Duodenal mucosa (tissue), 2 donors: ENCODE measurements around the gene VPS4B.

ENCODE experiments used
- H3K27ac ChIP-seq: one replicate; pipeline ENCODE4 v1.7.0; 2013; ENCODE audit warnings: low read depth, low read length
- H3K27me3 ChIP-seq, 2 donors: one replicate each; pipeline ENCODE4 v1.7.0; 2013; ENCODE audit warnings: low read length in 2 of 2, control low read depth in 1 of 2; ENCODE audit not compliant: insufficient read depth in 2 of 2, control insufficient read depth in 1 of 2
- H3K36me3 ChIP-seq, 2 donors: one replicate each; pipeline ENCODE4 v1.7.0; 2013; ENCODE audit warnings: low read length in 2 of 2, control low read depth in 1 of 2; ENCODE audit not compliant: insufficient read depth in 2 of 2, control insufficient read depth in 1 of 2
- H3K4me1 ChIP-seq, 2 donors: one replicate each; pipeline ENCODE4 v1.7.0; 2013; ENCODE audit warnings: low read length in 2 of 2, control low read depth in 1 of 2; ENCODE audit not compliant: insufficient read depth in 2 of 2, control insufficient read depth in 1 of 2
- H3K4me3 ChIP-seq, 2 donors: one replicate each; pipeline ENCODE4 v1.7.0; 2013; ENCODE audit warnings: low read length in 2 of 2, low read depth in 1 of 2
- H3K9ac ChIP-seq, 2 donors: one replicate each; pipeline ENCODE4 v1.7.0; 2013; ENCODE audit warnings: low read length in 2 of 2, low read depth in 1 of 2
- H3K9me3 ChIP-seq, 2 donors: one replicate each; pipeline ENCODE4 v1.7.0; 2013; ENCODE audit warnings: low read length in 2 of 2, control low read depth in 1 of 2; ENCODE audit not compliant: control insufficient read depth in 1 of 2

The VPS4B gene

DNA sequence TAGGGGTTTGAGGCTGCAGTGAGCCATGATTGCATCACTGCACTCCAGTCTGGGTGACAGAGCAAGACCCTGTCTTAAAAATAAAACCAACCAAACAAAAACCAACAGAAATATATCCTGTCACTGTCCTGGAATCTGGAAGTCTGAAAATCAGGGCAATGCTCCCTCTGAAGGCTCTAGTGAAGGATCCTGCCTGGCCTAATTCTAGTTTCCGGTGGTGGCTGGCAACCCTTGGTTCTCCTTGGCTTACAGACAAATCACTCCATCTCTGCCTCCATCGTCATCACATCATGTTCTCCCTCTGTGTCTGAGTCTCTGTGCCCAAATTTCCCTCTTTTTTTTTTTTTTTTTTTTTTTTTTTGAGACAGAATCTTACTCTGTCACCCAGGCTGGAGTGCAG is 15.9 kb upstream of the VPS4B start:
- H3K9ac ChIP-seq = no peak overlapping the region
- no peaks in the 10 kb centered on the region for H3K36me3 ChIP-seq
- no peaks in the 10 kb centered on the region for H3K27me3 ChIP-seq
- no peaks in the 10 kb centered on the region for H3K4me1 ChIP-seq
- H3K27ac ChIP-seq = no peak overlapping the region
- no peaks in the 10 kb centered on the region for H3K9me3 ChIP-seq
- H3K4me3 ChIP-seq = no peak overlapping the region

DNA sequence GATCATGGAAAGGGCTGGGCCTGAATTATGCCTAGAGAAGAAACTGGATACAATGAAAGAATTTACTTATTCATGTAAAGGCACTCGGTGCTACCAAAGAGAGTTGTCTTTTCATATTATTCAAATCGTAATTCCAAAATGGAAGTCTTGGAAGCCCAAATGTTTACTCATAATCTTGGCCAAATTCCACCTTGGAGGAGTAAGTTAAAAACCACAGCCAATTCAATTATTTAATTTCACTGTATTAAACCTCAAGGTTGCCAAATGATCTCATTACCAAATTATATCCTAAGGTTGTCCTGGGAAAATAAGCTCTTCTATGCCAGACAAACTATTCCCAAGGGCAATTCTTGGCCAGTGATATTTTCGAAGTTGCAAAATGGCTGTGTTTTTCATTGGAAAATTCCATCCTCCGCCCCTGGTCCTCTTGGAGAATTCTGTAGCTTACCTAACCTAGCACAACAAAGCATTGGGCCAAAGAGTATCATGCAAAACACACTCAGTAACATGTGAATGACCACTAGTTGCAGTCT is 11.1 kb upstream of the VPS4B start:
- H3K4me1 ChIP-seq = no peaks in the 10 kb centered on the region
- peaks cover 0 to 6% of the 10 kb centered on the region in 2 donors for H3K27me3 ChIP-seq
- H3K9ac ChIP-seq = no peak overlapping the region
- H3K27ac ChIP-seq = no peak overlapping the region
- H3K4me3 ChIP-seq = no peak overlapping the region
- H3K9me3 ChIP-seq = no peaks in the 10 kb centered on the region
- no peaks in the 10 kb centered on the region for H3K36me3 ChIP-seq

DNA sequence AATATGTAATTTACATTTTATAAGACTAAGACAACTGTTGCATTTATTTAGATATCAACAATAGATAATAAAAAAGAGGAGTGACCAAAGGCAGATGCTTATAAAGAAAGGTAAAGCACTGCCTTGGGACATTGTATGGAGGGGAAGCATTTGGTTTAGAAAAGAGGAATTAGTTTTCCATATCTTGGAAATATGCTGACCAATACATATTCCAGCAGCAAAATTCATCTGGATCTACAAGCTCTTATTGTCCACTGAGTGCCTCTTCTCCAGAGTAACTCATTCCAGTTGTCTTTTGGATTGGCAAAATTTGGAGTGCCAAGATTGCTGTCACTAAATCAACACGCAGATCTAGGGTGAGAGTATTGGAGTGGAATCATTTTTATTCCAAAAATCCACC is 8.9 kb upstream of the VPS4B start:
- no peaks in the 10 kb centered on the region for H3K4me1 ChIP-seq
- peaks cover 0 to 6% of the 10 kb centered on the region in 2 donors for H3K27me3 ChIP-seq
- no peak overlapping the region for H3K9ac ChIP-seq
- no peak overlapping the region for H3K27ac ChIP-seq
- no peak overlapping the region for H3K4me3 ChIP-seq
- H3K36me3 ChIP-seq = no peaks in the 10 kb centered on the region
- H3K9me3 ChIP-seq = no peaks in the 10 kb centered on the region

DNA sequence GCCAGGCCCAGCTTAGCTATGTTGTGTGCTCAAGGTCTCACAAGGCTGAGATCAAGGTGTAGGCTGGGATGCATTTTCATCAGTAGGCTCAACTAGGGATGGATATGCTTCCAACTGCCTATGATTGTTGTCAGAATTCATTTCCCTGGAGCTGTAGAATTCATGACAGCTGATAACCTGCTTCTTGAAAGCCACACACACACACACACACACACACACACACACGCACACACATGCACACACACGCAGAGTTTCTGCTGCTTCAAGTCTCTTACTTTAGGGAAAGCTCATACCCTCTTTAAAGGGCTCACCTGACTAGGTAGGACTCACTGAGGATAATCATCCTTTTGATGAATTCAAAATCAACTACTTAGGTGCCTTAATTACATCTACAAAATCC is 8.2 kb upstream of the VPS4B start:
- Histone ChIP-seq H3K27ac (no peak overlapping the region), H3K9ac (no peak overlapping the region), H3K4me3 (no peak overlapping the region), H3K4me1 (no peaks in the 10 kb centered on the region), H3K36me3 (no peaks in the 10 kb centered on the region), H3K27me3 (peaks cover 0 to 6% of the 10 kb centered on the region in 2 donors), H3K9me3 (no peaks in the 10 kb centered on the region)

DNA sequence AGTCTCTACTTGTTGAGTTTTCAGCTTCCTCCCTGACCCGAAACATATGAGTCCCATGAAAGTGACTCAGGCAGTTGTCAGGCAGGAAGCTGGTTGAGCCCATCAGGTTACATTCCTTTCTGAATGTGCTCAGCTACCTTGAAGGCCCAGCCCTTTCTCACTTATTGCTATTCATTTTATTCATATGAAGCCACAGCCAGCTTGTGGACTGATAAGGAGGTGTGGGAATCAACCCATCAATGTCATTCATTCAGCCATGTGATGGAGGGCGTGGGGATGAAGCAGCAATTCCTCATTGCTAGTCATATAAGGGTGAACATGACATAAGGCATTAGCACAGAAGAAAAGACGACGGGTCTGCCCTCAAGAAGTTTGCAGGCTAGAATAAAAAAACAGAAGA is 5.3 kb upstream of the VPS4B start:
- Histone ChIP-seq H3K4me3 (no peak overlapping the region), H3K4me1 (peaks cover 0 to 4% of the 10 kb centered on the region in 2 donors), H3K27ac (no peak overlapping the region), H3K36me3 (no peaks in the 10 kb centered on the region), H3K9me3 (no peaks in the 10 kb centered on the region), H3K9ac (no peak overlapping the region), H3K27me3 (peaks cover 0 to 6% of the 10 kb centered on the region in 2 donors)

DNA sequence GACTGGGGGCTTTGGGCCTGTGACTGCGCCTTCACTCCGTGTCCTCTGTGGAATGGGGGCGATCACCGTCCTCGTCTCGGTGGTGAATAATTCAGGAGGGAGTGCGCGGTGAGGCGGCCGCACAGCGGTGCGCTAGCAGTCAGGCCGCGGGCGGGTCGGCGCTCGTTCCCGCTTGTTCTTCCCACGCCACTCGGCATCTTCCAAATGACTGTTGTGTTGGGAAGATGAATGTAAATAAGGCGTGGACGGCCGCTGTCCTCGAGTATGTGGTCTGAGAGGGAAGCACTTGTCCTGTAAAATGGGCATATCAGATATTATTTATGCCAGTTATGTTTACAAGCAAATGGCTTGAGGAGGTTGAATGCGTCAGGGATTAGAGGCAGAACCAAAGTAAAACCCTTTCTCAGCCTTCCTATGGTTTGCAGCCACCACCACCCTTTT is 608 bp upstream of the VPS4B start:
- H3K4me1 ChIP-seq = peaks cover 11 to 12% of the 10 kb centered on the region in 2 donors
- H3K4me3 ChIP-seq = peak overlapping the region; percentile 84 to 99
- peak overlapping the region; percentile 78 to 91 for H3K9ac ChIP-seq
- H3K27ac ChIP-seq = peak overlapping the region; percentile 87
- H3K9me3 ChIP-seq = no peaks in the 10 kb centered on the region
- H3K36me3 ChIP-seq = peaks cover 3 to 15% of the 10 kb centered on the region in 2 donors
- H3K27me3 ChIP-seq = no peaks in the 10 kb centered on the region

DNA sequence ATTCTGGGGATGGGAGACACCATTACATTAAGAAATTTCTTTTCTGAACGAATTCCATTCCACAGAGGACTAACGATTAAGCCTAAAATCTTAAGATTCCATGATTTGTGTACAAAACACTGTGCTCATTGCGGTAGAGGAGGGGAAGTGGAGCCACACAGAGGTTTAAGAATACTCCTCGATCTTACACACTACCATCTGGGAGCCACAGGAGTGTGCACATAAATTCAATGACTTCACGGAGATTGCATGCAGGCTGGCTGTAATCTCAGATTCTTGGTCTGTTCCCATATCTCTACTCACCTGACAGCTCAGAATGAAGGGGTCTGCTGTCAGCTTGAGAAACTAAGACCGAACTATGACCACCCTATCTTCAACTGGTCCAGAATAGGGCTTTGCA is 762 bp downstream of the VPS4B start:
- peaks cover 11 to 12% of the 10 kb centered on the region in 2 donors for H3K4me1 ChIP-seq
- peaks cover 7 to 24% of the 10 kb centered on the region in 2 donors for H3K36me3 ChIP-seq
- peak overlapping the region; percentile 84 to 99 for H3K4me3 ChIP-seq
- H3K9ac ChIP-seq = peak overlapping the region; percentile 91 to 97
- peak overlapping the region; percentile 93 for H3K27ac ChIP-seq
- H3K27me3 ChIP-seq = no peaks in the 10 kb centered on the region
- H3K9me3 ChIP-seq = no peaks in the 10 kb centered on the region

DNA sequence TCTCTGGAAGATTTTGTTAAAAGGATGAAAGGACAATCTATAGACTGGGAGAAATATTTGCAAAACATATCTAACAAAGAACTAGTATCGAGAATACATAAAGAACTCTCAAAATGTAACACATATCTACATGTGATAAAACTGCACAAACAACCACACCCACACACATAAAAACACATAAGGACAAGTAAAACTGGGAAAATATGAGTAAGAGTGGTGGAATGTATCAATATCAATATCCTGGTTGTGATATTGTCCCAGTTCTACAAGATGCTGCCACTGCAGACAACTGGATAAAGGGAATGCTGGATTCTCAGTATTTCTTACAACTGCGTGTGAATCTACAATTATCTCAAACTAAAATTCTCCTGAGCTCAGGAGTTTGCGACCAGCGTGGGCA is 9.3 kb downstream of the VPS4B start:
- Histone ChIP-seq H3K4me3 (no peak overlapping the region), H3K9ac (no peak overlapping the region), H3K27me3 (no peaks in the 10 kb centered on the region), H3K4me1 (peaks cover 0 to 15% of the 10 kb centered on the region in 2 donors), H3K36me3 (peaks cover 30 to 59% of the 10 kb centered on the region in 2 donors), H3K27ac (no peak overlapping the region), H3K9me3 (no peaks in the 10 kb centered on the region)

DNA sequence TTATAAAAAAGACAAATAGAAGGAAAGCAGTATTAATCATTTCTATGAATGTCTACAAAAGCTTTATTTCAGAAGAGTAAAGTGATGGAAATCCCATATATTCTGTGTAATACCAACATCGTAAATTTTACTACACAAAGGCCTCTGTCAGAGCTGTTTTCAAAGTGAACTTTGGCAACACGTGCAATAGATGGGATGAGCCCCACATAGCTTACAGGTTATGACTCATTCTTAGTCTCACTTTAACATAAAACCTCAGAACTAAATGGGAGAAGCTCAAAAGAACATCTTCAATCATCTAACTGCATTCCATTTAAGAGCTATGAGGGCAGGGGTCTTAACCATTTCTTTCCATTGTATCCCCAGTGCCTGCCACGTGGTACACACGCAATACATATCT is 11.5 kb downstream of the VPS4B start:
- H3K36me3 ChIP-seq = peaks cover 33 to 60% of the 10 kb centered on the region in 2 donors
- no peaks in the 10 kb centered on the region for H3K9me3 ChIP-seq
- H3K4me1 ChIP-seq = peaks cover 0 to 15% of the 10 kb centered on the region in 2 donors

DNA sequence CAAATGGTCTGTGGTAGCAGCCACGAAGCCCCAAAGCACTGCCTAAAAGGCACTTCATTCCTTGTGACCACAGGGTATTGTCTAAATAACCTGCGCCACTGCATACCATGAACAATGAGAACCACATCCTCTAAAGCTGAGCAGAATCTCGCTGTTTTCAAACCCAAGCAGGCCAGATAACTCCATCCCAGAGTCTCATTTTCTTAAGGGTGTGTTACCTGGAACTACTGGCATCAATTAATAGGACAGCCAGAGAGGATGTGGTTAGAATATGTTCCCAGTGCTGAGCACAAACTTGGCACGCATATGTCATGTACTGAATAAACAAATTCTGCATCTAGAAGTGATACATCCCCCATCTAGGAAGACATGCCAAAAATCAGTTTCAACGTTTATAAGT is 13.0 kb downstream of the VPS4B start:
- no peak overlapping the region for H3K27ac ChIP-seq
- peaks cover 29 to 48% of the 10 kb centered on the region in 2 donors for H3K36me3 ChIP-seq
- H3K27me3 ChIP-seq = no peaks in the 10 kb centered on the region
- H3K4me3 ChIP-seq = no peak overlapping the region
- peaks cover 0 to 15% of the 10 kb centered on the region in 2 donors for H3K4me1 ChIP-seq
- no peaks in the 10 kb centered on the region for H3K9me3 ChIP-seq
- no peak overlapping the region for H3K9ac ChIP-seq

More for the DNA sequence above, 11.5 kb downstream of the VPS4B start:
- Histone ChIP-seq H3K9ac (no peak overlapping the region), H3K27me3 (no peaks in the 10 kb centered on the region), H3K27ac (no peak overlapping the region), H3K4me3 (no peak overlapping the region)
